Measurements from ENCODE around the gene ITPR1.

GRCh38 chr3:4708230-4708629, 215.1 kb downstream of the ITPR1 start:
- TF ChIP-seq CTCF (conservative IDR thresholded peaks at IDR 0.05; ENCODE audit: low read length) (no peak), EZH2phosphoT487 (IDR thresholded peaks at IDR 0.05; ENCODE audit: borderline replicate concordance, low read depth, low read length) (no peak)
